Nephron (organoid): ENCODE measurements around the gene KRT25.
A peak's percentile ranks its signal among the peaks of the same experiment; 100 is the strongest.

ENCODE experiments used
- H3K27ac Mint-ChIP-seq, 3 experiments: 2 replicates each; pipeline ENCODE4 v1.8.0; 2020; ENCODE audit warnings: mixed read lengths in 3 of 3, mild to moderate bottlenecking in 2 of 3, moderate library complexity in 1 of 3
- H3K27me3 Mint-ChIP-seq: 2 replicates; pipeline ENCODE4 v1.8.0; 2021; ENCODE audit warnings: low read depth, mild to moderate bottlenecking, moderate library complexity, mixed read lengths
- H3K36me3 Mint-ChIP-seq: 2 replicates; pipeline ENCODE4 v1.8.0; 2020; ENCODE audit warnings: low read depth, mixed read lengths
- H3K4me1 Mint-ChIP-seq: 2 replicates; pipeline ENCODE4 v1.8.0; 2020; ENCODE audit warnings: mixed read lengths
- H3K4me3 Mint-ChIP-seq, 3 experiments: 2 replicates each; pipeline ENCODE4 v1.8.0; 2020; ENCODE audit warnings: mild to moderate bottlenecking in 3 of 3, mixed read lengths in 3 of 3, moderate library complexity in 2 of 3
- H3K9me3 Mint-ChIP-seq: 2 replicates; pipeline ENCODE4 v1.8.0; 2020; ENCODE audit warnings: mixed read lengths
- TF ChIP-seq, protein P1 (sequence below), 3 experiments: fragments of 200-600 bp; sonication (generic); IDR thresholded peaks; one replicate each; pipeline ENCODE4 v1.5.0; 2021; ENCODE audit warnings: antibody characterized with exemption in 3 of 3; ENCODE audit not compliant: unreplicated experiment in 3 of 3

The KRT25 gene

DNA sequence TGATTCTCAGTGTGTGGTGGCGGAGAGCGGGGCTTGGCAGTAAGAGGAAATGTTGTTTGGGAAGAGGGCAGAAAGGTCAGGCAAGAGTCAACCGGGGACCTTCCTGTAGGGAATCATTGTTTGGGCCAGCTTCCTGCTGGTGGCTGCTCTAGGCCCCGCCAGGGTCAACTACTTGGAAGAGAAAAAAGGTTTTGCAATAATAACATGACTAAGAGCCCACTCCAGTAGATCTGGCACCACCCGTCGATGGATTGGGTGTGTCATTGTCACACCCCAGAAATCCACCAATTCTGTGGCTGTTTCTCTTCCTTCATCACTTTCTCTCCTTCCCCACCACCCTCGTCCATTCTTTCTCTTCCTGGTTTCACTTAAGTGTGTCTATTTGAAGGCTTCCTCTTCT is 47.4 kb downstream of the KRT25 start:
- H3K4me3 Mint-ChIP-seq: no peak overlapping the region
- H3K9me3 Mint-ChIP-seq: no peaks in the 10 kb centered on the region
- H3K4me1 Mint-ChIP-seq: no peaks in the 10 kb centered on the region
- H3K27ac Mint-ChIP-seq: no peak overlapping the region
- peaks cover 8% of the 10 kb centered on the region for H3K27me3 Mint-ChIP-seq
- no peaks in the 10 kb centered on the region for H3K36me3 Mint-ChIP-seq
- TF ChIP-seq, protein P1, sequence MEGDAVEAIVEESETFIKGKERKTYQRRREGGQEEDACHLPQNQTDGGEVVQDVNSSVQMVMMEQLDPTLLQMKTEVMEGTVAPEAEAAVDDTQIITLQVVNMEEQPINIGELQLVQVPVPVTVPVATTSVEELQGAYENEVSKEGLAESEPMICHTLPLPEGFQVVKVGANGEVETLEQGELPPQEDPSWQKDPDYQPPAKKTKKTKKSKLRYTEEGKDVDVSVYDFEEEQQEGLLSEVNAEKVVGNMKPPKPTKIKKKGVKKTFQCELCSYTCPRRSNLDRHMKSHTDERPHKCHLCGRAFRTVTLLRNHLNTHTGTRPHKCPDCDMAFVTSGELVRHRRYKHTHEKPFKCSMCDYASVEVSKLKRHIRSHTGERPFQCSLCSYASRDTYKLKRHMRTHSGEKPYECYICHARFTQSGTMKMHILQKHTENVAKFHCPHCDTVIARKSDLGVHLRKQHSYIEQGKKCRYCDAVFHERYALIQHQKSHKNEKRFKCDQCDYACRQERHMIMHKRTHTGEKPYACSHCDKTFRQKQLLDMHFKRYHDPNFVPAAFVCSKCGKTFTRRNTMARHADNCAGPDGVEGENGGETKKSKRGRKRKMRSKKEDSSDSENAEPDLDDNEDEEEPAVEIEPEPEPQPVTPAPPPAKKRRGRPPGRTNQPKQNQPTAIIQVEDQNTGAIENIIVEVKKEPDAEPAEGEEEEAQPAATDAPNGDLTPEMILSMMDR (IDR thresholded peaks at IDR 0.05; ENCODE audit: unreplicated experiment in 3 of 3): no peak

GRCh38 chr17:40705584-40705983 is 49.5 kb downstream of the KRT25 start:
- no peaks in the 10 kb centered on the region for H3K36me3 Mint-ChIP-seq
- no peak overlapping the region for H3K4me3 Mint-ChIP-seq
- H3K27ac Mint-ChIP-seq: no peak overlapping the region
- TF ChIP-seq, protein P1 (IDR thresholded peaks at IDR 0.05; ENCODE audit: unreplicated experiment in 3 of 3): no peak
- no peaks in the 10 kb centered on the region for H3K4me1 Mint-ChIP-seq
- no peaks in the 10 kb centered on the region for H3K9me3 Mint-ChIP-seq
- peaks cover 8% of the 10 kb centered on the region for H3K27me3 Mint-ChIP-seq

DNA sequence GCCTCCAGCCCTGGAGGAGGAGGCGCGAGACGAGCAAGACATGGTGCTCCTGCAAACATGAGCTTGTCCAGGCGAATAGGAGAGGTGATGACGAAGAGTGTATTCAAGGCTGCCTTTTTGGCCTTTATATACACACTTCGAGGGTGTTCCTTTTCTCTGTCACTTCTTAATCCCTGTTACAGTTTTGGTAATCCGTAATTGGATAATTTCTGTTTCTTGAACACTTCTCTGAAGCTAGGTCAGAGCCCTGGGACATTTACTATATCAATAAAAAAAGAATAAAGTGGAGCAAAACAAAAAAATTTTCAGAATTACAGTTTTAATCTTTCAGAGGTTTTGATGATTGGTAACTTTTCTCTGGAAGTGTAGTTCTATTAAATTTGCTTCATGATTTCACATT is 51.5 kb downstream of the KRT25 start, which contains the start of gene KRT24:
KRT24 (minus strand) TSS at position 101 of the 400 bp plus-strand sequence; CDS start at position 42, 59 bp downstream.
- peaks cover 12% of the 10 kb centered on the region for H3K27me3 Mint-ChIP-seq
- no peak within 1 kb of the TSS for H3K27ac Mint-ChIP-seq
- H3K4me3 Mint-ChIP-seq: no peak within 1 kb of the TSS
- H3K36me3 Mint-ChIP-seq: no peaks in the 10 kb centered on the region
- H3K4me1 Mint-ChIP-seq: peaks cover 12% of the 10 kb centered on the region
- no peaks in the 10 kb centered on the region for H3K9me3 Mint-ChIP-seq
- TF ChIP-seq, protein P1 (IDR thresholded peaks at IDR 0.05; ENCODE audit: unreplicated experiment in 3 of 3): no peak

GRCh38 chr17:40702271-40702670 is 52.9 kb downstream of the KRT25 start:
- H3K9me3 Mint-ChIP-seq: no peaks in the 10 kb centered on the region
- peaks cover 12% of the 10 kb centered on the region for H3K27me3 Mint-ChIP-seq
- no peaks in the 10 kb centered on the region for H3K36me3 Mint-ChIP-seq
- peaks cover 18% of the 10 kb centered on the region for H3K4me1 Mint-ChIP-seq
- H3K27ac Mint-ChIP-seq: no peak overlapping the region
- TF ChIP-seq, protein P1 (IDR thresholded peaks at IDR 0.05; ENCODE audit: unreplicated experiment in 3 of 3): no peak
- H3K4me3 Mint-ChIP-seq: no peak overlapping the region

DNA sequence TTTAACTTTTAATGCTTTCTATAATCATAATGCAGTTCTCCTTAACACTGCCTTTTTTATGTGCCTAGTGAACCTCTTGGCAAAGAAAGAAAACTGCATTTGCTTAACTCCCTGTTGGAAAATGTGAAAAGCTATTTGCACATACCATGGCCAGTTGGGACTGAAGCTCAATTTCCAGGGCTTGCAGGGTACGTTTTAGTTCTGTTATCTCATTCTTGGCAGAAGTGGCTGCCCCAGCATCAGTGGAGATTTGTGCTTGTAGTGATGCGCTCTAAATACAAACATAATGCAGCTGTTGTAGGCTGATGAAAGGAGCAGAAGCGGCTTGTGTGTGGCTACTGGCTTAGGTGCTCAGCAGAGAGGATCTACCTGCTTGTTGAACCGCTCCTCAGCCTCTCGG is 55.3 kb downstream of the KRT25 start:
- peak overlapping the region; percentile 49 to 73 (median 61) for H3K27ac Mint-ChIP-seq
- TF ChIP-seq, protein P1 (IDR thresholded peaks at IDR 0.05; ENCODE audit: unreplicated experiment in 3 of 3): no peak
- H3K4me1 Mint-ChIP-seq: peaks cover 31% of the 10 kb centered on the region
- no peaks in the 10 kb centered on the region for H3K36me3 Mint-ChIP-seq
- no peak overlapping the region for H3K4me3 Mint-ChIP-seq
- peaks cover 12% of the 10 kb centered on the region for H3K27me3 Mint-ChIP-seq
- H3K9me3 Mint-ChIP-seq: no peaks in the 10 kb centered on the region

GRCh38 chr17:40699371-40699770 is 55.8 kb downstream of the KRT25 start:
- Mint-ChIP-seq H3K27ac (peak overlapping the region; percentile 17 to 49 (median 30)), H3K4me3 (no peak overlapping the region)

More at GRCh38 chr17:40699371-40699770, 55.8 kb downstream of the KRT25 start:
- Mint-ChIP-seq H3K27me3 (peaks cover 16% of the 10 kb centered on the region), H3K36me3 (no peaks in the 10 kb centered on the region), H3K9me3 (no peaks in the 10 kb centered on the region), H3K4me1 (peaks cover 31% of the 10 kb centered on the region)
- TF ChIP-seq, protein P1 (IDR thresholded peaks at IDR 0.05; ENCODE audit: unreplicated experiment in 3 of 3): no peak
